ENCODE measurements around the gene TIMP4.

Gene TIMP4

DNA sequence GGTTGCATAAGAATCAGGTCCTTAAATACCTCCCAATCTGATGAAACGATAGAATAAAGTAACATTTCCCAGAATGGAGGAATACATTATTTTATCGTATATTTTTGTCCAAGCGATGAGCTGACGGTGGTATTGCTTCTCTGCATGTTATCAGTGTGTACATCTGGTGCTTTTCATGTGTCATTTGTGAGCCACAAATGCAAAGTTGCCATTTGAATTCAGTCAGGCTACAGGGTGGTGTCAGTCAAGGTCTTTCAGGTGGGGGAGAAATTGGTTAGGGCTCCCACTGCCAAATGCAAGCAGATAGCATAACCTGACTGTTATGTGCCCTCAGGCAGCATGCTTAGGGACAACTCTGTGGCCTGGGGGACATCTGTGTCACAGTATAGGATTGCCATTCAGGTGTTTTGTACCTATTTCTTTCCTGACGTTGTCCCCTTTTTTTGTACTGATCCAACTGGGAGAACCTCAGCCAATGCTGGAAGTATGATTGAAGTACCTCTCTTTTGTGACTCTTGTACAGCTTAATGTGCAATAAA lies 26.5 kb upstream of the TIMP4 start:
- no peak for DNase-seq

- no peak for DNase-seq
Measured at GRCh38 chr3:12184541-12184940, 25.8 kb upstream of the TIMP4 start.

DNA sequence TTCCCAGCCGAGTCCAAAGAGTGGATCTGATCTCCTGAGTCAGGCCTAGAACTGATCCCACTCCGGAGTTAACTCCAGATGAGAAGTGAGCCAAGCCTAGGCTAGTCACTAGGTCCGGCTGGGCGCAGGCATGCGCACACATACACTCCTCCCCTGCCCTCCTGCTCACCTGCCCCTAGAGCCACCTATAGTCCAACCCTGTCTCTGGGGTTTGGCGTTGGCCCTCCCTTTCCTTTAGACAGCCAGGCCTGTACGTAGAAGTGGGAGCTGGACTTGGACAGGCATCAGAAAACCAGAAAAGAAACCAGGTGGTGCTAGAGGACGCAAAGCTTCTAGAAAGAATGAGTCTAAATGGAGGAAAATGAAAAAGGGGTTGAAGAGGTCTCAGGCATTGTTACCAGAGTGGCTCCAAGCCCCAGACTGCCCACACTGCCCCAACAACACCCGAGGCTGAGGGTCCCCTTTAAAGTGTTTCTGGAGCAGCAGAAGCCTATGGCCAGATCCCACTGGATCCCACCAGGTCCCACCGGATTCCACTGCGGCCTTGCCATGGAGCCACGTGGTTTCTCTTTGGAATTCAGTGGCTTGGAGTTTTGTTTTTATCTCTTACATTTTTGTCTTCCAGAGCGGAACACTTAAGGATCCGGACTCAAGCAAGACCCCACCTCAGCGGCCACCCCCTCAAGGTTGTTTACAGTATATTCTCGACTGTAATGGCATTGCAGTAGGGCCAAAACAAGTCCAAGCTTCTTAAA lies 24.2 kb upstream of the TIMP4 start:
- no peak for DNase-seq

DNA sequence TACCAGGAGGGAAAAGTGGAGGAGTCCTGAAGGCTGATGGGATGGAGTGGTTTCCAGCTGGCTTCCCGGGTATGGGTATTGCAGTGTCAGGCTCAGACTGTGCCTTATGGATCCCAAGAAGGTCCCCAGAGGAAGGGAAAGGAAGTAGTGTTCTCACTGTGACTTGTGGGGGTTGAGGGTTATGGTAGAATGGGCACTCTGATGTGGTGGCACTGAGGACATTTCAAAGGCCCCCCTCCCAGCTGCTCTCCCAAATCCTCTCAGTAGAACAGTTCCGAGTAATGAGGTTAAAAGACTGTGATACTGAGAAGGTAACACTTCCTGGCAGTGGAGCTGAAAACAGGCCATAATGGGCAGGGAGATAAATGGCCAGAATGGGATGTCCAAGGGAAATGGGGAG lies 23.1 kb upstream of the TIMP4 start:
- DNase-seq, result no peak

- no peak for DNase-seq
Measured at GRCh38 chr3:12181301-12181700, 22.6 kb upstream of the TIMP4 start.

GRCh38 chr3:12180631-12181030 lies 21.9 kb upstream of the TIMP4 start:
- DNase-seq, result no peak

DNA sequence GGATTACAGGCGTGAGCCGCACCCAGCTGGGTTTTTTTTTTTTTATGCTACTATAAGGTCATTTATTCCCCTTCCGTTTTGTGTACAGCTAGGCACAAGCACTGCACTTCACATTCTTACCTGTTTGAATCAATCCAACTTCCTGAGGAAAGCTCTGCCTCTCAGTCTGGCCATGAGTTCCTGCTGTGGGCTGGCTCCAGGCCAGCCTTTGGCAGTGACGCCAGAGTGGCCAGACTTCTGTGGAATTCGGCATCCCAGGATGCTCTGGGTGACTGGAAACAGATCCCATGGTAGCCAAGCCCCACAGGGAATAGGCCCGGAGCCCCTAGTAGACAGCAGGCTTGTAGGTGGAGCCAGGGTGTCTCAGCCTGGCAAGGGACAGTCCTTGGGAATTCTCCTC lies 21.5 kb upstream of the TIMP4 start:
- DNase-seq, result no peak

GRCh38 chr3:12179441-12179840 lies 20.7 kb upstream of the TIMP4 start:
- DNase-seq, result no peak

DNA sequence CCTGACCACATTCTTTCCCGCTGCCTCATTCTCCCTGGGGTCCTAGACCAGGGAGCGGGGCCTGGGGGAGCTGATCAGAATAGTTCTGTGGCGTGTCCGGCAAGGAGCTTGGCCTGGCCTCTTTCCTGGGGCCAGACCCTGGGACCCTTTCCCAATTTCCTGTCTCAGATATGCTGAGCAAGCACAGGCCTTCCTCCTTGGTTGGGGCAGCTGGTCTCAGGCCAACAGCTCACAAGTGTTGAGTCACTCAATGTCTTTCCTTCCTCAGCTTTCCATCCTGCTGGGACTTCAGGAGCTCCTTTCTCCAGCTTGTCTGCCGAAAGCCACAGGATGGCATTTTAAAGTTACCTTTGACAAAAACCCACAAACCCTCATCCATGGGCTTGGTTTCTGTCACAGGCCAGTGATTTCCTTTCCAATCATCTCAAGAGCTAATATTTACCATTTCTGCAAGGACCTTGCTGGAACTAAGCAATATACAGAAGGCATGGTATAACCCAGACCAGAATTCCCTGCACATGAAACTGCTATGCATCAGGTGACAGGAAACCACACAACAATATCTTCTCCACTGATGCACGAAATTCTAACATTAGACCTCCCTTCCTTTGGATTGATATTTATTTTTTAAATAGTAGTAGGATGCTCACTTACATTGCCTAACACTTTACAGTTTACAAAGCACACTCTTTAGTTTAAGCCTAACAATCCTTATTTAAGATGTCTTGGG lies 19.5 kb upstream of the TIMP4 start:
- DNase-seq, result no peak

GRCh38 chr3:12177126-12177525 lies 18.4 kb upstream of the TIMP4 start:
- no peak for DNase-seq

GRCh38 chr3:12175844-12176453 lies 17.2 kb upstream of the TIMP4 start:
- DNase-seq, result peak; percentile 53 to 64

GRCh38 chr3:12175137-12175593 lies 16.5 kb upstream of the TIMP4 start:
- DNase-seq, result no peak

- no peak for DNase-seq
Measured at GRCh38 chr3:12170207-12170606, 11.5 kb upstream of the TIMP4 start.

DNA sequence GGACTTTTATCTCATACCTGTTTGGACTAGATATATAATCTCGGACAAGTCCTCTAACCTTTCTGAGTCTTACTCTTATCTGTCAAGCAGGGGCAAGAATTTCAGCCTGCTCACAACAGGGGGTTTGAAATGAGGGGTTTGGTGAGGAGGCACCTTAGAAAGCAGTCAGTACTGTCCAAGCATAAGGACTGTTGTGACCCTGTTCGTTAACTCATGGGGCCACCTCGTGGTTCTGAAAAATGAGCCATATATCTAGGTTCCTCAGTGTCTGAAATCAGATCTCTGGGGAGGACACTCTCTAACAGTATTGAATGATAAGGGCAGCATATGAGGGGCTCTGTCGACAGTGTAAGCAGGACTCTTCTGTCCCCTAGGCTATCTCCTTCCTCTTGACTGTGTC lies 7.2 kb upstream of the TIMP4 start:
- no peak for DNase-seq

GRCh38 chr3:12159227-12159601 lies 502 bp upstream of the TIMP4 start:
- no peak for DNase-seq

GRCh38 chr3:12157026-12157425 lies 1.7 kb downstream of the TIMP4 start:
- no peak for DNase-seq

- no peak for DNase-seq
Measured at GRCh38 chr3:12155828-12156227, 2.9 kb downstream of the TIMP4 start.

- DNase-seq, result no peak
Measured at GRCh38 chr3:12155264-12155663, 3.4 kb downstream of the TIMP4 start.

- no peak for DNase-seq
Measured at GRCh38 chr3:12154151-12154550, 4.6 kb downstream of the TIMP4 start.

DNA sequence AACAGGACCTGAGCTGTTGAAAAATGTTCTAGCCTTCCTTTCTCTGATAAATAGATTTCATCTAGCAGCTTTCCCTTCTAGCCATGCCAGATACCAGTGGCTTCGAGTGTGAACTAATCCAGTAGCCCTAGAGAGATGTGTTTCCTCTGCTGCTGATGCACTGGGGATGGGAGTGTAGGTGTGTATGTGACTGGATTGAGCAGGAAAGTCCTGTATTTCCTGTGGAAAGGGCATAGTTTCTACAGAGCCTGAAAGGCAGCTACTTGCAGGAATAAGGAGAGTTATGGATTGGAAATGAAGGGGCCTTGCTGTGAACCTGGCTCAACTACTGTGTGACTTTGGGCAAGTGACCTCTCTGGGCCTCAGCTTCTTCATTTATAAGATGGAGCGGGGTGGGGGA lies 8.6 kb downstream of the TIMP4 start:
- DNase-seq, result no peak

GRCh38 chr3:12149029-12149428 lies 9.7 kb downstream of the TIMP4 start:
- DNase-seq, result no peak

- no peak for DNase-seq
Measured at GRCh38 chr3:12148183-12148940, 10.3 kb downstream of the TIMP4 start.
